Pancreas (tissue), 10 donors: ENCODE measurements around the gene CAPN11. TPM values are rescaled to one million over a fixed set of nuclear protein-coding genes. Genes with fewer than 3 reads are reported as not detected.

Experiments
- ATAC-seq, 4 donors: fragments of 200-7000 bp; cut with Tn5 transposase; one replicate each; pipeline versions ENCODE4 v1.8.0 to v1.9.1; 2020; ENCODE audit warnings: mild to moderate bottlenecking in 4 of 4, moderate library complexity in 4 of 4
- DNase-seq, 6 donors: peaks; one replicate each; pipeline ENCODE4 v3.0.0-alpha.2; 2020
- FAIRE-seq: peaks from 2 replicates; lab custom pipeline; 2012; peaks lifted over from hg19 to GRCh38; lab: Jason Lieb, UNC
- H3K27ac ChIP-seq, 4 donors: fragments of 200-600 bp; sonication (generic); 1 replicate in 3 of 4; 2 replicates in 1 of 4; pipeline versions ENCODE4 v1.5.0 to v1.8.0; 2020
- H3K27me3 ChIP-seq, 4 donors: fragments of 200-600 bp; one replicate each; pipeline ENCODE4 v1.8.0; 2021
- H3K36me3 ChIP-seq, 3 donors: fragments of 200-600 bp; sonication (generic) in 1 of 3; one replicate each; pipeline versions ENCODE4 v1.5.0 to v1.8.0; 2020 to 2021
- H3K4me1 ChIP-seq, 3 donors: fragments of 200-600 bp; one replicate each; pipeline ENCODE4 v1.8.0; 2021
- H3K4me3 ChIP-seq, 4 donors: fragments of 200-600 bp; sonication (generic) in 2 of 4; one replicate each; pipeline versions ENCODE4 v1.5.0 to v1.8.0; 2020 to 2021
- H3K9me3 ChIP-seq, 4 donors: fragments of 200-600 bp; one replicate each; pipeline ENCODE4 v1.8.0; 2021
- CTCF ChIP-seq, 4 donors: fragments of 200-600 bp; sonication (generic) in 3 of 4; IDR thresholded peaks; one replicate each; pipeline versions ENCODE4 v1.5.0 to v1.8.0; 2021; ENCODE audit warnings: antibody characterized with exemption in 4 of 4
- WGBS, 2 donors: extraction: QIAGEN DNeasy Blood & Tissue Kit; methylation state at CpG; one replicate each; pipeline ENCODE4 v1.1.7; 2013; 5-methylcytosine and 5-hydroxymethylcytosine counted together
- intact Hi-C, 3 donors: fragments of 100-400 bp; cut with DNase I; formaldehyde crosslinking; loops; one replicate each; pipeline versions ENCODE4 v1.11.1 to v1.14.2; 2022
- polyA plus RNA-seq, 2 donors: library from polyadenylated mRNA; stranded (reverse); fragments of 200-250 nt; gene quantifications; one replicate each; pipeline ENCODE4 v1.2.3, GENCODE V29; 2013
- total RNA-seq, 6 donors: library from RNA; stranded (reverse); fragmentation: NEBNext Ultra II Directional in 4 of 6; extraction: Animal tissue kit (Norgen Biotek cat#: 25700) in 4 of 6; gene quantifications; one replicate each; pipeline versions ENCODE4 v1.2.1 to v1.2.4, GENCODE V29; 2021 to 2023
- donor health status: healthy with polysubstance abuse.
- donor health status: DM: no; HTN: no; CAD: no; lungs with moderate emphysema.
- donor health status: DM: no; HTN: no; CAD: no.
- donor health status: control.
- donor health status: control.
- donor health status: Bipolar disorder and iron deficiency.
- donor health status: DM: yes; HTN: yes; CAD: no.
- donor health status: DM: no; HTN: no; CAD: no.
- donor health status: DM: no; HTN: no; CAD: no.
- donor health status: DM: yes; HTN: yes; CAD: no.

Gene CAPN11
- total RNA-seq (under 1 TPM in 4 of 6 donors, not detected in 2; 0.06 to 0.23 (median 0.14) TPM), polyA plus RNA-seq (under 1 TPM; 0.75 to 0.76 TPM)

- no peak within 1 kb of the TSS for H3K27ac ChIP-seq
- peaks cover 13 to 25% (median 25%) of the 10 kb centered on the region in 3 donors for H3K4me1 ChIP-seq
- whole genome bisulfite sequencing, 2 donors, result 72 to 89% methylated on average over 5 of the region's 5 CpGs
- H3K36me3 ChIP-seq, result no peaks in the 10 kb centered on the region
- intact Hi-C loops, result no loop called here
- no peaks in the 10 kb centered on the region for H3K27me3 ChIP-seq
- no peaks in the 10 kb centered on the region for H3K9me3 ChIP-seq
- no peak for TF ChIP-seq CTCF (IDR thresholded peaks at IDR 0.05)
- no peak within 1 kb of the TSS for H3K4me3 ChIP-seq
- no peak for FAIRE-seq
- no peak for ATAC-seq
- no peak for DNase-seq
Observed at GRCh38 chr6:44158770-44159228, at the start of gene CAPN11. Gene CAPN11 (plus strand): TSS chr6:44158820. CDS start chr6:44158849, 29 bp downstream.

GRCh38 chr6:44109212-44109611, 49.4 kb upstream of the CAPN11 start:
- H3K27ac ChIP-seq, result no peak overlapping the region
- intact Hi-C loops, result no loop called here
- WGBS, 2 donors, result 85 to 86% methylated on average over 10 of the region's 10 CpGs
- no peaks in the 10 kb centered on the region for H3K27me3 ChIP-seq
- peaks cover 0 to 23% (median 4%) of the 10 kb centered on the region in 3 donors for H3K36me3 ChIP-seq
- FAIRE-seq (no peak), ATAC-seq (no peak), DNase-seq (no peak)
- no peaks in the 10 kb centered on the region for H3K9me3 ChIP-seq
- no peak overlapping the region for H3K4me3 ChIP-seq
- H3K4me1 ChIP-seq, result no peaks in the 10 kb centered on the region
- no peak for TF ChIP-seq CTCF (IDR thresholded peaks at IDR 0.05)

- Histone ChIP-seq H3K27me3 (no peaks in the 10 kb centered on the region), H3K4me3 (no peak overlapping the region), H3K4me1 (no peaks in the 10 kb centered on the region), H3K27ac (no peak overlapping the region), H3K36me3 (peaks cover 0 to 23% (median 4%) of the 10 kb centered on the region in 3 donors), H3K9me3 (no peaks in the 10 kb centered on the region)
- intact Hi-C loops, result no loop called here
- no peak for TF ChIP-seq CTCF (IDR thresholded peaks at IDR 0.05)
- FAIRE-seq (no peak), DNase-seq (no peak), ATAC-seq (no peak)
- WGBS, 2 donors, result 90 to 93% methylated on average over 6 of the region's 6 CpGs
Observed at GRCh38 chr6:44110005-44110676, 48.5 kb upstream of the CAPN11 start.

- no peak for DNase-seq
- H3K27ac ChIP-seq, result no peak overlapping the region
Observed at GRCh38 chr6:44110966-44111365, 47.7 kb upstream of the CAPN11 start.

More at GRCh38 chr6:44110966-44111365, 47.7 kb upstream of the CAPN11 start:
- no peak for TF ChIP-seq CTCF (IDR thresholded peaks at IDR 0.05)
- intact Hi-C loops, result no loop called here
- Histone ChIP-seq H3K27me3 (no peaks in the 10 kb centered on the region), H3K4me3 (no peak overlapping the region), H3K9me3 (no peaks in the 10 kb centered on the region), H3K4me1 (no peaks in the 10 kb centered on the region), H3K36me3 (peaks cover 0 to 23% (median 4%) of the 10 kb centered on the region in 3 donors)
- WGBS, 2 donors, result 93 to 96% methylated on average over 3 of the region's 3 CpGs
- no peak for FAIRE-seq
- ATAC-seq, result no peak
